Effector memory CD4-positive, alpha-beta T cell (primary cell): ENCODE results near the gene PRKAG2.

Experiments used
- DNase-seq, 3 donors: peaks; one replicate each; pipeline ENCODE4 v3.0.0-alpha.2; 2020
- H3K27ac ChIP-seq: 2 replicates; pipeline ENCODE4 v1.7.0; 2013; ENCODE audit warnings: mild to moderate bottlenecking, low read length, moderate library complexity; ENCODE audit not compliant: insufficient read depth, poor library complexity, severe bottlenecking
- H3K27me3 ChIP-seq: replicated peaks from 2 replicates; pipeline ENCODE4 v1.7.0; 2013; ENCODE audit warnings: mild to moderate bottlenecking, low read length; ENCODE audit not compliant: insufficient read depth, control insufficient read depth, poor library complexity, severe bottlenecking
- H3K36me3 ChIP-seq: 2 replicates; pipeline ENCODE4 v1.7.0; 2013; ENCODE audit warnings: mild to moderate bottlenecking, low read length, moderate library complexity; ENCODE audit not compliant: control insufficient read depth, insufficient read depth
- H3K4me1 ChIP-seq: 2 replicates; pipeline ENCODE4 v1.7.0; 2013; ENCODE audit warnings: low read length, mild to moderate bottlenecking; ENCODE audit not compliant: control insufficient read depth, insufficient read depth, poor library complexity, severe bottlenecking
- H3K4me3 ChIP-seq: 2 replicates; pipeline ENCODE4 v1.7.0; 2013; ENCODE audit warnings: low read length, low read depth, mild to moderate bottlenecking; ENCODE audit not compliant: insufficient read depth, poor library complexity, severe bottlenecking
- H3K9me3 ChIP-seq: 2 replicates; pipeline ENCODE4 v1.7.0; 2013; ENCODE audit warnings: mild to moderate bottlenecking, low read length, moderate library complexity; ENCODE audit not compliant: control insufficient read depth

PRKAG2 gene

DNA sequence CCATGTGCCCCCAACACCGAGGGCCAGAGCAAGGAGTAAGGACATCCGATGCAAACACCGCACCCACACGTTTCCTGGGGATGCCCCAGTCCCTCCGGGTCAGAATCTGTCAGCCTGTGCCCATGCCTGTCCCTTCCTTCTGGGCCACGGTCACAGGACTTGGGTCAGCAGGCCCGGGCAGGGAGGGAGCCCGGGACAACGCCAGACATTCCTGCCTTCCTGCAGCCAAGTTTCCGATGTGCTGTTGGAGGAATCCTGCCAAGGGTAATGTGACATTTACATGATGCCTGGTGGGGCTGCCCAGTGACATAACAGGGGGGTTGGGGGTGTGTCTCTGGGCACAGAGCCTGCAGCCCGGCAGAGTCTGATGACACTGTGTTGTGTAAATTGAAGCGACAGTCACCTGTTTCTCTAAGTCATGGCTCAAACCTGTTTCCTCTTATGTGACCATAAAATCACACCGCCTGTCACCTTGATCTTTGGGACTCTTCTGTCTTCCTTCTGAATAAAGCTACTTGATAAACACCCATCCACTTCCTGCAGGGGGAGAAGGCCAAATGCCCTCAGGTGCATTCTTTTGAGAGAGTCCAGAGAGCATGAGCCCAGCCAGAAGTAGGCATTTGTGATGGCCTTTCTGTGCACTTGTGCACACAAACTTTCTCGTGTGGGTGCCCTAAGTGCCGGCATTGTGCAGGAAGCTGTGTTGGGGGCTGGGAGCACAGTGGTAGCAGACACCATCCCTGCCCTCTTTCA, 181.9 kb downstream of the PRKAG2 start:
- no peaks in the 10 kb centered on the region for H3K36me3 ChIP-seq
- no peaks in the 10 kb centered on the region for H3K4me1 ChIP-seq
- H3K4me3 ChIP-seq: no peak overlapping the region
- no peaks in the 10 kb centered on the region for H3K9me3 ChIP-seq
- H3K27ac ChIP-seq: no peak overlapping the region
- DNase-seq: no peak
- no peaks in the 10 kb centered on the region for H3K27me3 ChIP-seq

DNA sequence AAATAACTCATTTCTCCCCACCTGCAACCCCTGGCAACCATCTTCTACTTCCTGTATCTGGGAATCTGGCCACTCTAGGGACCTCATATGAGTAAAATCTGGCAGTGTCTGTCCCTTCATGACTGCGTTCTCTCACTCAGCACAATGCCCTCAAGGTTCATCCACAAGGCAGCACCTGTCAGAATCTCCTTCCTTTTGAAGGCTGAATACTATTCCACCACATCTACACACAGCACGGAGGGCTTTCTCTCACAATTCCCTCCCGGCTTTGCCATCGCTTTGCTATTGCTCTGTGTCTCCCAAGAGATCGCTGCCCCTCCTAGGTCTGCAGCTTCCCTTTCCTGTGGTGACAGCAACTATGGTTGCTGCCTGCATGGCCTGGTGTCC, 182.5 kb downstream of the PRKAG2 start:
- no peak for DNase-seq
- Histone ChIP-seq H3K9me3 (no peaks in the 10 kb centered on the region), H3K27ac (no peak overlapping the region), H3K27me3 (no peaks in the 10 kb centered on the region), H3K4me1 (no peaks in the 10 kb centered on the region), H3K36me3 (no peaks in the 10 kb centered on the region), H3K4me3 (no peak overlapping the region)

DNA sequence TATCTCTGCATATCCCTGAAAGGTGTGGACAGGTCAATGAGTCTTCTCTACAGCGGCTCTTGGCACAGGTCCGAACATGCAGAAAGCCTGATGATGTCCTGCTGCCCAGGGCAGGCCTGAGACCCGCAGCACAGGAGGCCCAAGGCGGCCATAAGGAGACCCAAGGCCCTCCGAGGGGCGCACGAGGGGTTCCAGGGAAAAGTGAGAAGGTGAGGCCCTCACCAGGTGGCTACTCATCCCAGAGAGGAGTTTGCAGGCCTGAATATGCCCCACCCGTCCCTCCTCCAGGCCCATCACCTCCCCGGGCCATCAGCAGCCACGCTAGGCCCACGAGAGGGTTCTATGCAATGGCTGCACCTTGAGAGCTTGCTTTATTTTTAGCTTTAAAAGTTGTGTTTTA, 183.8 kb downstream of the PRKAG2 start:
- H3K27me3 ChIP-seq: no peaks in the 10 kb centered on the region
- no peak overlapping the region for H3K27ac ChIP-seq
- H3K36me3 ChIP-seq: no peaks in the 10 kb centered on the region
- DNase-seq: no peak
- no peak overlapping the region for H3K4me3 ChIP-seq
- no peaks in the 10 kb centered on the region for H3K9me3 ChIP-seq
- no peaks in the 10 kb centered on the region for H3K4me1 ChIP-seq

DNA sequence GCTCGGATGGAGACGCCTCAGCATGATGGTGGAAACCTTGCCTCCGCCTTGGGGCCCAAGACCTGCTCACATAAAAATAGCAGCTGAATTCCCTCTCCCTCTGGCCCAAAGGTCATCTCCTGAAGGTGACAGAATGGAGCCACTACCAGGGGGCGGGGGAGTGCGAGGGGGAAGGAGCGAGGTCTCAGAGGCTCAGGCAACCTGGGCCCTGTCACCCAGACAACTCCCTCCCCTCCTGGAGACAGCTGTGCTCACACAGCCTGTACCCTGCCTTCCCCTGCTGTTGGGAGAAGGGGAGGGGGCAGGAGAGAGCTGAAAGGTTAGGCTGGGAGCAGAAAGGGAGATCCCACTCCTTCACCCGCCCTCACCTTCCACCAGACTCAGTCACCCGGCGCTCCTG, 184.2 kb downstream of the PRKAG2 start:
- no peak overlapping the region for H3K4me3 ChIP-seq
- H3K9me3 ChIP-seq: no peaks in the 10 kb centered on the region
- DNase-seq: no peak
- H3K27ac ChIP-seq: no peak overlapping the region
- no peaks in the 10 kb centered on the region for H3K4me1 ChIP-seq
- no peaks in the 10 kb centered on the region for H3K36me3 ChIP-seq
- no peaks in the 10 kb centered on the region for H3K27me3 ChIP-seq

DNA sequence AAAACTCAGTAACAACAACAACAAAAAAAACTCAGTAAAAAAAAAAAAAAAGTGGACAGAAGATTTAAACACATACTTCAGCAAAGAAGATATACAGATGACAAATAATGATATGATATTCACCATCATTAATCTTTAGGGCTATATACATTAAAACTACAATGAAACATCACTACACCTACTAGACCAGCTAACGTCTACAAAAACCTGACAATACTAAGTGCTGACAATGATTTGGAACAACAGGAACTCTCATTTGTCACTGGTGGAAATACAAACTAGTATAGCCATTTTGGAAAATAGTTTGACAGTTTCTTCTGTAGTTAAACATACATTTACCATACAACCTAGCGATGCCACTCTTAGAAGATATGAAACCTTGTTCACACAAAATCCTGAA, 185.5 kb downstream of the PRKAG2 start:
- Histone ChIP-seq H3K4me3 (no peak overlapping the region), H3K9me3 (no peaks in the 10 kb centered on the region), H3K36me3 (no peaks in the 10 kb centered on the region), H3K4me1 (no peaks in the 10 kb centered on the region), H3K27ac (no peak overlapping the region), H3K27me3 (no peaks in the 10 kb centered on the region)
- no peak for DNase-seq

DNA sequence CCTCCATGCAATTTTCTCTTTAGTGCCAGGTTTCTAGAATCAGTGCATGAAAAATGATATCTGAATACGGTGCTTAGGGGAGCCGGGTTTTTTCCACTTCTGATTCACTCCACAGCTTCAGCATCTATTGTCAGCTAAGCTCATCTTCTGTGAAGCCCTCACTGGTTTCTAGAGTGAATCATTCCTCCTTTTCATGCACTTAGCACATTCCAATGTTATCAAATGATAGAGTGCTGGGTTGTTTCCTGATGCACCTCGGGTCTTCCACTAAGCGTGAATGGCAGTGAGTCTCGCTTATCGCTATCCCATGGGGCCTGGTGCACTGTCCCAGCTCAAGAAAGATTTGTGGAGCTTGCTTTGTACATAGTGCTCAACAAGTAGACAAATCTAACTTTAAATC, 186.3 kb downstream of the PRKAG2 start:
- Histone ChIP-seq H3K9me3 (no peaks in the 10 kb centered on the region), H3K4me1 (no peaks in the 10 kb centered on the region), H3K36me3 (no peaks in the 10 kb centered on the region), H3K27ac (no peak overlapping the region), H3K4me3 (no peak overlapping the region), H3K27me3 (no peaks in the 10 kb centered on the region)
- no peak for DNase-seq

DNA sequence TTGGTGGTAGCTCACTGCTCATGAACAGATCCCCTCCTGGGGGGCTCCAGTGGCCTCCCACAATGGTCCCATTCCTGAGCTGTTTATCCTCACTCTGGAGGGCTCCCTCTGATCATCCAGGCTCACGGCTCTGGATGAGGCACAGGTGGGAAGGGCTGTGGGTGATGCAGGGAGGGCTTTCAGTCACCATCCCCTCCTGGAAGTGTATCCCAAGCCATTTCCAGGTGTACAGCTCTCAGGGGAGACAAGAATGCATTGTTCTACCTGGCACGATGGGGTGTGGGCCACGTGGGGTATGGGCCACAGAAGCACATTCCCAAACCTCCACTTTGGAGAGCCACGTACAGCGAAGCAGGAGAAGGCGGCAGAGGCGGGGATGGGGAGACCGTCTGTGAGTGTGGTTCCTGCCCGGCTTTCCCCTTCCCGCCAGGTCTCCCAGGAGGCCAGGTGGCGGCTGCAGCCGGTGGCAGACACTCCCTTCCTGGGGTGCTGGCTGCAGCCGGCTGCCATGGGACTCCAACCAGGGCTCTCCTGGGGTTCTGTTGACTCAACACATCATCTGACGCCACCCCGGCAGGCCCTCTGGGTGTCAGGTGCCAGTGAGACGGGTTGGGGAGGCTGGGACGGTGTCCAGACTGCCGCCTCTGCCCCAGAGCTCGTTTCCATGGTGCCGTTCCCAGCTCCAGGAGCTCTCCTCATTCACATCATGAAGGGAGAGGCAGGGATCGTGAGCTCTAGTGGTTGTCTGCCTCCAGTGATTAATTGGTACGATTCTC, 187.5 kb downstream of the PRKAG2 start:
- Histone ChIP-seq H3K27ac (no peak overlapping the region), H3K4me1 (no peaks in the 10 kb centered on the region), H3K9me3 (no peaks in the 10 kb centered on the region), H3K4me3 (no peak overlapping the region), H3K27me3 (no peaks in the 10 kb centered on the region), H3K36me3 (no peaks in the 10 kb centered on the region)
- DNase-seq: no peak

DNA sequence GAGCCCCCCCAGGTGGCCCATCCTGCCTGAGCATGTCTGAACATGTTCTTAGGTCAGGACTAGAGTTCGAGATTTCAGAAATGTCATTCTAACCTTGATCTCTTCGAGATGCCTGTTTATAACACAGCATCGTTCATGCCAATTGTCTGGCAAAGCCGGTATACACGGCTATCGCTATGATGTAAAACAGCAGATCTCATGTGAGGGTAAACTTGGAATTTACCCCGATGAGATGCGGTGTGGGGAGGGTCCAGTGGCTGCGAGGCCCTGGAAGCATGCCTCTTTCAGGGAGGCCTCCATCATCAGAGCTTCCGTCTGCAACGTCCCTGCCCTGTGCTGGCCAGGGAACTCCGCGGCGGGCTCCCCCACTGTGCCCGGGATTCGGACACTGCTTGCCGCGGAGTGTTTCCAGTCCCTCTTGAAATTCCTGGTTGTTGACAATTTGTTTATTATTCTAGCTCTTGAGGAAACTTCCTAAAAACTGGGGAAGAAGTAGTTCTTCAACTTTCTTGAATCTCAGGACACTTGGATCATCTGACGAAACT, 188.6 kb downstream of the PRKAG2 start:
- no peaks in the 10 kb centered on the region for H3K27me3 ChIP-seq
- no peaks in the 10 kb centered on the region for H3K36me3 ChIP-seq
- DNase-seq: no peak
- no peak overlapping the region for H3K4me3 ChIP-seq
- no peaks in the 10 kb centered on the region for H3K9me3 ChIP-seq
- no peak overlapping the region for H3K27ac ChIP-seq
- H3K4me1 ChIP-seq: no peaks in the 10 kb centered on the region

DNA sequence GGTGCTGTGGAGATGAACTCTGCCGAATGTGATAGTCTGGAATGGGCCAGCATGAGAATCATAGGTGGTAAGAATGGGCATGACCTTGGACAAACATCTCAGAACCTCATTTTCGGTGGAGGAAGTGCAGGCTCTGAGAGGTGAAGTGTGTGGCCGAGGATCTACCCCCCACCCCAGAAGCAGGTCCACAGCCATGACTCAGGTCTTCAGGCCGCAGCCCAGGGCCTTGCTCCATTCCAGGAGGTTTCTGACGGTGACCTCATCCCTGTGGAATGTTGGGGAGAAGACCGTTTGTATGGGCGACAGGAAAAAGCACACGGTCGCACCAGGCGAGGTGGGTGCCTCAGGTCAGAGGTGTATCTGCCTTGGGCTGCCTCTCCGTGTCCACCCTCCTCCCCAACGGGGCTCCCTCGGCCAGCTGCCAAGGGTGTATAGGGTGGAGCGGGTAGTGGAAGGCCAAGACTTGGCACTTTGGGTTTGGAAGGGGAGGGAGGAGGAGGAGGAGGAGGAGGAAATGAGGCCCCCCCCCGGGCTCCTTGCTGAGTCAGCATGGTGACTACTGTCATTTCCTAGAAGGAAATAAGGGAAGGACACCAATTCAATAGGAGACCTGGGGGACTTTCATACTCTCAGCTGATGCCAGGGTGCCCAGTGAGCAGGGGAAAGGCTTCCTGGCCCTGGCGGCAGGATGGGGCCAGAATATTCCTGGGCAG, 189.2 kb downstream of the PRKAG2 start:
- Histone ChIP-seq H3K27ac (no peak overlapping the region), H3K27me3 (no peaks in the 10 kb centered on the region), H3K9me3 (no peaks in the 10 kb centered on the region), H3K4me3 (no peak overlapping the region), H3K36me3 (no peaks in the 10 kb centered on the region), H3K4me1 (no peaks in the 10 kb centered on the region)
- no peak for DNase-seq

DNA sequence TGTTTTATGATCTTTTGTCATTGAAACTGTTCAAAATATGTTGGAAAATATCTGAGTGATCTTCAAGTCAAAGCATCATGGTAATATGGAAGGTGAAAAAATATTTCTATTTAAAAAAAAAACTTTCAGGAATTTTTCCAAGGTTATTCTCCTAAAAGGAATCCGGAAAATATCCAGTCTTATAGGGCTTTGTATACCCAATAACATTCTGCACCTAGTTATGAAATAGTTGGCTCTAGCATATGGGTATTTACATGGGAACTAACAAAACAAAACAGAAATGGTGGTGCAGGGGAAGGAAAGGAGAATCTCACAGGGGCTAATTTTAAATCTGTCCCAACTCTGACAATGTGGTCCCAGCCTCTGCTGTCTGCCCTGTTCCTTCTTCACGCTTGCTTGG, 190.1 kb downstream of the PRKAG2 start:
- H3K4me3 ChIP-seq: no peak overlapping the region
- H3K9me3 ChIP-seq: no peaks in the 10 kb centered on the region
- DNase-seq: no peak
- H3K4me1 ChIP-seq: no peaks in the 10 kb centered on the region
- no peak overlapping the region for H3K27ac ChIP-seq
- no peaks in the 10 kb centered on the region for H3K36me3 ChIP-seq
- H3K27me3 ChIP-seq: no peaks in the 10 kb centered on the region
